IPS-18c (cell line): ENCODE results near the gene GRAP2.
"Not testable (repeated sequence)": the region's sequence is repeated elsewhere in the genome, so short reads cannot be mapped to it uniquely, and the experiment has no call there.

Experiments
- H3K4me3 ChIP-seq: 2 replicates; pipeline ENCODE4 v1.7.0; 2013; ENCODE audit warnings: low read depth, mild to moderate bottlenecking, low read length, moderate library complexity; ENCODE audit not compliant: insufficient read depth
- H3K9me3 ChIP-seq: one replicate; pipeline ENCODE4 v1.6.1; 2013; ENCODE audit warnings: mild to moderate bottlenecking, low read length, moderate library complexity; ENCODE audit not compliant: control insufficient read depth, insufficient read depth

GRAP2 gene

GRCh38 chr22:39894554-39895092 is 6.3 kb upstream of the GRAP2 start:
- no peak overlapping the region for H3K4me3 ChIP-seq
- no peaks in the 10 kb centered on the region for H3K9me3 ChIP-seq

- no peaks in the 10 kb centered on the region for H3K9me3 ChIP-seq
- H3K4me3 ChIP-seq, result no peak overlapping the region
Observed at GRCh38 chr22:39895682-39896081, 5.2 kb upstream of the GRAP2 start.

GRCh38 chr22:39896313-39896996 is 4.4 kb upstream of the GRAP2 start:
- Histone ChIP-seq H3K4me3 (no peak overlapping the region), H3K9me3 (no peaks in the 10 kb centered on the region)

GRCh38 chr22:39897841-39898240 is 3.0 kb upstream of the GRAP2 start:
- Histone ChIP-seq H3K4me3 (no peak overlapping the region), H3K9me3 (no peaks in the 10 kb centered on the region)

DNA sequence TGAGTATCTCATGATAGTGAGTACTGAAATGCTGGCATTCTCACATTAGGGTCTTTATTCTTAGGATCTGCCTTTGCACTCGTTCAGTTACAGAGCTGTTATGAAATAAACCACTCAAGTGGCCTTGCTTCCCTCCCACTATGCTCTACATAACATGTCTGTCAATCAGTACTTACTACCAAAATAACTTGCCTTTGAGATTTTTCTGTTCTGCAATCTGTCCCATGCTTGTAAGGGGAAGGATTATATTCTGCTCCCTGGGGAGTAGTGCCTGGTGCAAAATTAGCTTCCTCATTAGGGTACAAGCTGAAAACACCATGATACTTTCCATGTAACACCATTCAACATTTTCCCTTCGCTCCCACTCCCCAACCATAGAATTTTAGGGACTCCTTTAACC is 1.9 kb upstream of the GRAP2 start:
- Histone ChIP-seq H3K9me3 (no peaks in the 10 kb centered on the region), H3K4me3 (no peak overlapping the region)

- no peaks in the 10 kb centered on the region for H3K9me3 ChIP-seq
- no peak overlapping the region for H3K4me3 ChIP-seq
Observed at GRCh38 chr22:39901565-39902146, 772 bp downstream of the GRAP2 start.

DNA sequence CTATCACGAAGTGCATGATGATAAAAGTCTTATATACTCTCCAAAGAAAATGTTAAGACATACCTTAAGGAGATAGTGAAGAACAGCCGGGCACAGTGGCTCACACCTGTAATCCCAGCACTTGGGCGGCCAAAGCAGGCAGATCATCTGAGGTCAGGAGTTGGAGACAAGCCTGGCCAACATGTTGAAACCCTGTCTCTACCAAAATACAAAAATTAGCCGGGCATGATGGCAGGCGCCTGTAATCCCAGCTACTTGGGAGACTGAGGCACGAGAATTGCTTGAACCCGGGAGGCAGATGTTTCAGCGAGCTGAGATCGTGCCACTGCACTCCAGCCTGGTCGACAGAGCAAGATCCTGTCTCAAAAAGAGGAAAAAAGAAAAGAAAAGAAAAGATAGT is 3.1 kb downstream of the GRAP2 start:
- H3K9me3 ChIP-seq, H3K4me3 ChIP-seq: not testable (repeated sequence)

GRCh38 chr22:39904862-39905261 is 4.0 kb downstream of the GRAP2 start:
- Histone ChIP-seq H3K9me3 (no peaks in the 10 kb centered on the region), H3K4me3 (no peak overlapping the region)

DNA sequence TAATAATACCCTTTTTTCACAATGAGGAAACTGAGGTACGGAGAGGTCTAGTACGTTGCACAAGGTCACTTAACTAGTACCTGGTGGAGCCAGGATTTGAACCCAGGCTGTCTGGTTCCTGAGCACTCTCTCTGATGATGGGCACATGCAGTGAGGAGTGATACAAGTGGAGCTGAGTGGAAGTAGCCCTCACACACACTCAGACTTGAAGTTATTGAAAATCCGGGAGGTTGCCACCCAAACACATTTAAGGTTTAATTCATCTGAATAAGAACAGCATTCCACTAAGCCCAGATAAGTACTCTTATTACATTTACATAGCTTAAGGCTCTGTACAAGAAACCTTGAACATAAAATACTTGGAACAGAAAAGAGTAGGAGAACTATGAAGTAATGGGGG is 4.8 kb downstream of the GRAP2 start:
- no peak overlapping the region for H3K4me3 ChIP-seq
- no peaks in the 10 kb centered on the region for H3K9me3 ChIP-seq

DNA sequence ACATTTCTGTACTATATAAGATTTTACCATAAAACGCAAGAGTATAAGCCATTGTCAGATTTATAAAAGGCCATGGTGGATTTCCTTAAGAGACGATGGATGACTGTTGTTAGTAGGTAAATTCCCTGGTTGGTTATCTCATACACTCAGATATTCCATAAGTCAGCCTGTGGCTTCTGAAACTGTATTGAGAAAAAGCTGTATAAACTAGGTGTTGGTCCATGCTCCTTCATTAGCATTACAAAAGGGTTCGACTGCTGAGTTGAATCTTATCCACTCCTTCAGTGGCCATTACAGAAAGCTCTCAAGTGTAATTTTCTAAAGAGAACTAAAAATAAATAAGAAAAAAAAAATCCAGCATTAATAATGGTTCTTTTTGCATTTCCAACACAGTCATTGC is 5.3 kb downstream of the GRAP2 start:
- H3K4me3 ChIP-seq, result no peak overlapping the region
- H3K9me3 ChIP-seq, result no peaks in the 10 kb centered on the region

DNA sequence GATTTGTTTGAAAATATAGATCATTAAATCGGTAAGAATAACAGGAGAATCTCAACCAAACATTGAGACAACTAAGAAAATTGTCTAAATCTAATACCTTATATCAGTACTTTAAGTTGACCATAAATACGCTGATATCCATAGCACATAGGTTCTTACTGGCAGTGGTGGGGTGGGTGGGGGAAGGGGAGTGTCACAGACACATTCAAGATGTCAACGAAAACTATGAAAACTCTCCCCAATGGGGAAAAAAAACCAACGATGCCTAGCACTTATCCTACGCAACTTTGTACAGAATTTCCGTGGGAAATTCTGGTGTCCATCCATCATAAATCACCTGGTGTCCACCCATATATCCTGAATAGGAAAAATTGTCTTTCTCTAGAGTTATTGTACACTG is 6.2 kb downstream of the GRAP2 start:
- H3K9me3 ChIP-seq, result no peaks in the 10 kb centered on the region
- no peak overlapping the region for H3K4me3 ChIP-seq

- no peaks in the 10 kb centered on the region for H3K9me3 ChIP-seq
Observed at GRCh38 chr22:39907605-39908097, 6.8 kb downstream of the GRAP2 start.

GRCh38 chr22:39908136-39908535 is 7.3 kb downstream of the GRAP2 start:
- Histone ChIP-seq H3K4me3 (no peak overlapping the region), H3K9me3 (no peaks in the 10 kb centered on the region)

More at GRCh38 chr22:39907605-39908097, 6.8 kb downstream of the GRAP2 start:
- no peak overlapping the region for H3K4me3 ChIP-seq

DNA sequence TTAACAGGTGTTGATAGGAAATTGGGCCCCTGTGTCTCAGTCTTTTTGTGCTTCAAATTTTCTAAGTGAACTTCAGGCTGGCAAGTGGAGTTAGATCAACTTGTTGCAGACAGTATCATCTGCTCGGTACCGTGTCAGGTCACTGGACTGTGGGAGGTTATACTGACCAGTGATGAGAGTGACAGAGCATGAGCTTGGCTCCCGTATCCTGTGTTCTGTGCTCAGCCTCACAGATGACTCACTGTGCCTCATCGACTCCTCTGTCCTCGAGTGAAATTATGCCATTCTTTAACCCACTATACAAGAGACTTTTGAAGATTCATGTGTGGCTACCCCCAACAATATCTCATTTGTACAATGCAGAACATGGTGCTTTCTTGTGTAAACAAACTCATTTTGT is 7.9 kb downstream of the GRAP2 start:
- Histone ChIP-seq H3K9me3 (no peaks in the 10 kb centered on the region), H3K4me3 (no peak overlapping the region)

DNA sequence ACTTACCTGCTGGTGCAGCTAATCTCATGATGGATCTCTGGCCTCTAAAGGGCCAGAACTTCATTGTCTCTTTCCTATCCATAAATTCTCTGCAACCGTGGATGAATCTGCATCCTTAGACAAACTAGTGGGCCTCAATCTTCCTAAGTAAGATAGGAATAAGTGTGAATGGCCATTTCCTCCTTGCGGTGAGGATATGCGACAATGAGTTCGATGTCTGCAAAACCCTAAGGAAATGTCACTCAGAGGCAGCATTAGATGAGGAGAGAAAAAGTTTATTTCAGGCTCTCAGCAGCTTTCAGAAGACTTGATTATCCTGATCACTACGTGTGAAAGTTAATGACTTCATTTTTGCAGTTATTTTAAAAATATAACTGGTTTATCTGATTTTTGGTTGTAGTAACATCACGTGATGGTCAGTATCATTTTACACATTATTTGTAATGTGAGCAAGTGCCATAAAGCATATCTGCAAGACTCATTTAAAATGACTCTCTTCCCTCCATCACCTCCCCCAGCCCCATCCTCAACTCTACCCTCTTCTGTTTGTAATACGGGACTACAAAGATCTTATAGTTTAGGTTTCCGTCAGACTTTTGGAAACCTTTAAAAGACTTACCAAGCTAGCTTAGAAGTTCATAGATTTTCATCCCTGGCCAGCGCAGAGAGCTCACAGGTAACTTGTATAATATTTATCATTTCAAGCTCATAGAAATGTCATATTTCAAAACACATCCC is 10.2 kb downstream of the GRAP2 start:
- no peak overlapping the region for H3K4me3 ChIP-seq
- H3K9me3 ChIP-seq, result no peaks in the 10 kb centered on the region

DNA sequence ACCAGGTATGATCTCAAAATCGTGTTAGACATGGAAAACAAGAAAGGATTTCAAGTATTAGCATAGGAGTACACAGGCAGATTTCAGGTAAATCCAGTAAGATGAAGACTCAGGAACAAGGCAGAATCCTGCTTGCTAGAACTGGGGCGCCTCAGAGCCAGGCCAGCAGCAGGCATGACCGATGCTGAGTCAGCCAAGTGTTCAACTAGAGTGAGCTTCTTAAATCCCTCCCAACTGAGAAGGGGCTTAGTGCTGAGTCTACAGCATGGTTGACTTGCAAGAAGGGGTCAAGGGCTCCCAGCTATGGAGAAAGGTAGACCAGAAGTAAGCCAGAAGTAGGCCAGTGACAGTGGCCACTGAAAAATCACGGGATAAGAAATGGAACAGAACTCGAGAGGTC is 12.4 kb downstream of the GRAP2 start:
- Histone ChIP-seq H3K9me3 (no peaks in the 10 kb centered on the region), H3K4me3 (no peak overlapping the region)

- Histone ChIP-seq H3K4me3 (no peak overlapping the region), H3K9me3 (no peaks in the 10 kb centered on the region)
Observed at GRCh38 chr22:39913886-39914285, 13.0 kb downstream of the GRAP2 start.

DNA sequence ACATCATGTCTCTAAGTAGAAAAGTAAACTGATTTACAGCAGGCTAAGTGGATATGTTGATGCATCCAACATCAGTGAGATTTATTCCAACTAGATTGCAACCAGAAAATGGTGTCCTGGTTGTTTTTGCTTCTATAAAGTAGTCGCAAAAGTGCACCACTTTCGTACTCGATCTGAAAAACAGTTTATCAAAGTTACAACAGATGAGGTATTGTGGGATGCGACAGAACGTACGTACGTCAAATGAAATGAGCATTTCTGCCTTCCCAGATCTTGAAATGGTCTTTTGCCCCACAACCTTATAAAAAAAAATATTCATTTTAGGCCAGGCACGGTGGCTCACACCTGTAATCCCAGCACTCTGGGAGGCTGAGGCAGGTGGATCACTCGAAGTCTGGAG is 13.7 kb downstream of the GRAP2 start:
- no peaks in the 10 kb centered on the region for H3K9me3 ChIP-seq

More for the DNA sequence above, 13.7 kb downstream of the GRAP2 start:
- no peak overlapping the region for H3K4me3 ChIP-seq
